Bronchial epithelial cell (primary cell): ENCODE measurements around the gene DDX28. TPM values are rescaled to one million over a fixed set of nuclear protein-coding genes. Genes with fewer than 3 reads are reported as not detected.

ENCODE experiments used
- DNase-seq: peaks from one replicate; pipeline ENCODE4 v3.0.0-alpha.2; 2010; ENCODE audit warnings: low read depth
- FAIRE-seq: peaks from 2 replicates; lab custom pipeline; 2011; peaks lifted over from hg19 to GRCh38; lab: Jason Lieb, UNC
- H3K27me3 ChIP-seq: 2 replicates; pipeline ENCODE4 v1.5.1; 2011; ENCODE audit warnings: low read length; ENCODE audit not compliant: control insufficient read depth, insufficient read depth
- H3K36me3 ChIP-seq: 2 replicates; pipeline ENCODE4 v1.5.1; 2011; ENCODE audit warnings: low read length; ENCODE audit not compliant: control insufficient read depth, insufficient read depth
- H3K4me3 ChIP-seq: 2 replicates; pipeline ENCODE4 v1.5.1; 2011; ENCODE audit warnings: mild to moderate bottlenecking, low read depth, low read length, control low read depth
- CTCF ChIP-seq: IDR thresholded peaks from 2 replicates; pipeline ENCODE4 v1.5.1; 2011; ENCODE audit warnings: mild to moderate bottlenecking, moderate library complexity, low read length, control low read depth, inconsistent platforms; ENCODE audit not compliant: insufficient read depth, severe bottlenecking
- total RNA-seq: library from RNA; depleted of rRNA; stranded (reverse); fragments of >200 nt; gene quantifications from 2 replicates; pipeline ENCODE4 v1.2.1, GENCODE V29; 2014

DDX28 gene
- 10.9 and 16.3 TPM in 2 replicates for total RNA-seq

GRCh38 chr16:68022728-68023537, at the start of gene DDX28, which contains the start of gene DUS2:
DDX28 (minus strand) TSS chr16:68023232; CDS start chr16:68023202, 30 bp downstream.
DUS2 (plus strand) TSS chr16:68023284; CDS start chr16:68038024, 14,740 bp downstream.
- peak; percentile 83 for DNase-seq
- Histone ChIP-seq H3K36me3 (peaks cover 3% of the 10 kb centered on the region), H3K27me3 (no peaks in the 10 kb centered on the region), H3K4me3 (peak within 1 kb of the TSS; percentile 96)
- no peak for FAIRE-seq
- TF ChIP-seq CTCF, result peak; percentile 7

- DNase-seq (peak; percentile 91), FAIRE-seq (peak; percentile 98)
- H3K36me3 ChIP-seq, result peaks cover 35% of the 10 kb centered on the region
- no peak overlapping the region for H3K4me3 ChIP-seq
- no peaks in the 10 kb centered on the region for H3K27me3 ChIP-seq
- TF ChIP-seq CTCF, result no peak
These were observed 49.1 kb upstream of the DDX28 start for GRCh38 chr16:68072038-68072695.

GRCh38 chr16:68071518-68071901, 48.5 kb upstream of the DDX28 start:
- DNase-seq, result no peak
- Histone ChIP-seq H3K36me3 (peaks cover 34% of the 10 kb centered on the region), H3K4me3 (no peak overlapping the region), H3K27me3 (no peaks in the 10 kb centered on the region)
- TF ChIP-seq CTCF, result no peak
- FAIRE-seq, result no peak

GRCh38 chr16:68070806-68071517, 47.9 kb upstream of the DDX28 start:
- FAIRE-seq, result no peak
- no peak overlapping the region for H3K4me3 ChIP-seq
- H3K27me3 ChIP-seq, result no peaks in the 10 kb centered on the region
- H3K36me3 ChIP-seq, result peaks cover 34% of the 10 kb centered on the region
- no peak for TF ChIP-seq CTCF
- no peak for DNase-seq

- FAIRE-seq (no peak), DNase-seq (no peak)
- no peak for TF ChIP-seq CTCF
- peaks cover 29% of the 10 kb centered on the region for H3K36me3 ChIP-seq
- H3K4me3 ChIP-seq, result no peak overlapping the region
- no peaks in the 10 kb centered on the region for H3K27me3 ChIP-seq
These were observed 47.3 kb upstream of the DDX28 start for GRCh38 chr16:68070249-68070730.
